H9 (cell line): ENCODE results near the gene ANGEL2. TPM values are rescaled to one million over a fixed set of nuclear protein-coding genes. Genes with fewer than 3 reads are reported as not detected.

ENCODE experiments used
- DNase-seq: peaks from one replicate; pipeline ENCODE4 v3.0.0-alpha.2; 2017
- H2AFZ ChIP-seq: one replicate; pipeline ENCODE4 v1.6.1; 2013; ENCODE audit warnings: mild to moderate bottlenecking, low read length, control low read depth, moderate library complexity
- H2AK5ac ChIP-seq: 2 replicates; pipeline ENCODE4 v1.6.1; 2013; ENCODE audit warnings: low read length, control low read depth, mixed read lengths; ENCODE audit not compliant: insufficient read length
- H2BK120ac ChIP-seq: one replicate; pipeline ENCODE4 v1.6.1; 2013; ENCODE audit warnings: low read depth, mild to moderate bottlenecking, low read length, control low read depth, inconsistent platforms; ENCODE audit not compliant: poor library complexity, severe bottlenecking
- H2BK12ac ChIP-seq: 2 replicates; pipeline ENCODE4 v1.6.1; 2013; ENCODE audit warnings: low read length, control low read depth, mixed read lengths, low read depth; ENCODE audit not compliant: insufficient read length
- H2BK15ac ChIP-seq: 2 replicates; pipeline ENCODE4 v1.6.1; 2013; ENCODE audit warnings: low read depth, low read length, control low read depth
- H2BK20ac ChIP-seq: one replicate; pipeline ENCODE4 v1.6.1; 2013; ENCODE audit warnings: low read depth, mild to moderate bottlenecking, low read length, control low read depth, inconsistent platforms; ENCODE audit not compliant: poor library complexity, severe bottlenecking
- H2BK5ac ChIP-seq: 2 replicates; pipeline ENCODE4 v1.6.1; 2013; ENCODE audit warnings: low read length, control low read depth, mixed read lengths; ENCODE audit not compliant: insufficient read length
- H3K14ac ChIP-seq: 2 replicates; pipeline ENCODE4 v1.6.1; 2013; ENCODE audit warnings: low read length, control low read depth; ENCODE audit not compliant: insufficient read depth
- H3K18ac ChIP-seq: 2 replicates; pipeline ENCODE4 v1.6.1; 2013; ENCODE audit warnings: low read depth, mild to moderate bottlenecking, mixed read lengths, low read length, control low read depth; ENCODE audit not compliant: insufficient read length
- H3K23ac ChIP-seq: 2 replicates; pipeline ENCODE4 v1.6.1; 2013; ENCODE audit warnings: low read length, control low read depth, mixed read lengths, low read depth; ENCODE audit not compliant: insufficient read length
- H3K23me2 ChIP-seq: 2 replicates; pipeline ENCODE4 v1.6.1; 2013; ENCODE audit warnings: low read depth, mild to moderate bottlenecking, mixed read lengths, low read length, control low read depth; ENCODE audit not compliant: insufficient read length, poor library complexity, severe bottlenecking
- H3K27ac ChIP-seq: 2 replicates; pipeline ENCODE4 v1.5.1; 2013; ENCODE audit warnings: low read length, control low read depth, mixed read lengths, low read depth; ENCODE audit not compliant: insufficient read length
- H3K27me3 ChIP-seq: 2 replicates; pipeline ENCODE4 v1.6.1; 2013; ENCODE audit warnings: low read length, control low read depth, inconsistent platforms; ENCODE audit not compliant: insufficient read depth
- H3K4ac ChIP-seq: 2 replicates; pipeline ENCODE4 v1.6.1; 2013; ENCODE audit warnings: low read depth, mild to moderate bottlenecking, control low read depth, inconsistent platforms, low read length, moderate library complexity
- H3K4me1 ChIP-seq: 2 replicates; pipeline ENCODE4 v1.6.1; 2013; ENCODE audit warnings: low read length, control low read depth, inconsistent platforms; ENCODE audit not compliant: insufficient read depth
- H3K4me2 ChIP-seq: 2 replicates; pipeline ENCODE4 v1.6.1; 2013; ENCODE audit warnings: low read length, control low read depth, mixed read lengths; ENCODE audit not compliant: insufficient read length, insufficient read depth
- H3K56ac ChIP-seq: 2 replicates; pipeline ENCODE4 v1.6.1; 2013; ENCODE audit warnings: low read depth, mild to moderate bottlenecking, mixed read lengths, low read length, control low read depth; ENCODE audit not compliant: insufficient read length
- H3K79me1 ChIP-seq: 2 replicates; pipeline ENCODE4 v1.6.1; 2013; ENCODE audit warnings: low read depth, mild to moderate bottlenecking, moderate library complexity, low read length, control low read depth, inconsistent platforms; ENCODE audit not compliant: insufficient read depth, poor library complexity, severe bottlenecking
- H3K79me2 ChIP-seq: 2 replicates; pipeline ENCODE4 v1.6.1; 2013; ENCODE audit warnings: low read length, control low read depth, inconsistent platforms; ENCODE audit not compliant: insufficient read depth
- H3K9ac ChIP-seq: 2 replicates; pipeline ENCODE4 v1.6.1; 2013; ENCODE audit warnings: low read length, control low read depth, mixed read lengths; ENCODE audit not compliant: insufficient read length; ENCODE audit errors: extremely low read depth
- H3K9me3 ChIP-seq: one replicate; pipeline ENCODE4 v1.6.1; 2013; ENCODE audit warnings: low read depth, low read length, inconsistent platforms; ENCODE audit not compliant: control insufficient read depth
- H3T11ph ChIP-seq: one replicate; pipeline ENCODE4 v1.6.1; 2013; ENCODE audit warnings: mild to moderate bottlenecking, low read length, control low read depth, inconsistent platforms
- H4K20me1 ChIP-seq: one replicate; pipeline ENCODE4 v1.6.1; 2013; ENCODE audit not compliant: control insufficient read depth, insufficient read length, insufficient read depth
- H4K5ac ChIP-seq: 2 replicates; pipeline ENCODE4 v1.6.1; 2013; ENCODE audit warnings: low read depth, mild to moderate bottlenecking, mixed read lengths, low read length, control low read depth; ENCODE audit not compliant: insufficient read length
- H4K8ac ChIP-seq: replicated peaks from 2 replicates; pipeline ENCODE4 v1.6.1; 2013; ENCODE audit warnings: low read length, control low read depth, mixed read lengths, low read depth; ENCODE audit not compliant: insufficient read length
- H4K91ac ChIP-seq: 2 replicates; pipeline ENCODE4 v1.6.1; 2013; ENCODE audit warnings: low read depth, mild to moderate bottlenecking, moderate library complexity, mixed read lengths, low read length, control low read depth; ENCODE audit not compliant: insufficient read length
- H3K27ac Mint-ChIP-seq, 3 experiments: 2 replicates in 2 of 3; 3 replicates in 1 of 3; pipeline ENCODE4 v1.8.0; 2020 to 2021; ENCODE audit warnings: mixed read lengths in 3 of 3, mild to moderate bottlenecking in 1 of 3, moderate library complexity in 1 of 3
- H3K27me3 Mint-ChIP-seq: 2 replicates; pipeline ENCODE4 v1.8.0; 2021; ENCODE audit warnings: low read depth, mild to moderate bottlenecking, moderate library complexity, mixed read lengths
- H3K36me3 Mint-ChIP-seq, 3 experiments: 2 replicates in 2 of 3; 3 replicates in 1 of 3; pipeline ENCODE4 v1.8.0; 2020 to 2021; ENCODE audit warnings: low read depth in 3 of 3, mixed read lengths in 3 of 3; ENCODE audit not compliant: insufficient read depth in 1 of 3
- H3K4me1 Mint-ChIP-seq, 2 experiments: 2 replicates each; pipeline ENCODE4 v1.8.0; 2020; ENCODE audit warnings: mixed read lengths in 2 of 2
- H3K4me3 Mint-ChIP-seq, 2 experiments: 2 replicates in 1 of 2; 3 replicates in 1 of 2; pipeline ENCODE4 v1.8.0; 2020 to 2021; ENCODE audit warnings: mild to moderate bottlenecking in 2 of 2, mixed read lengths in 2 of 2, moderate library complexity in 1 of 2
- H3K9me3 Mint-ChIP-seq, 2 experiments: 2 replicates in 1 of 2; 3 replicates in 1 of 2; pipeline ENCODE4 v1.8.0; 2020; ENCODE audit warnings: mild to moderate bottlenecking in 2 of 2, mixed read lengths in 2 of 2, moderate library complexity in 1 of 2
- WGBS: extraction: QIAGEN DNeasy Blood & Tissue Kit; methylation state at CpG from one replicate; pipeline ENCODE4 v1.1.7; 2013; ENCODE audit warnings: missing lambda C conversion rate, low lambda C conversion rate, mixed read lengths; ENCODE audit not compliant: insufficient read length; ENCODE audit errors: extremely low coverage; 5-methylcytosine and 5-hydroxymethylcytosine counted together
- total RNA-seq: library from RNA; stranded (reverse); gene quantifications from 2 replicates; pipeline ENCODE4 v1.2.1, GENCODE V29; 2021
- TF ChIP-seq, protein P1 (sequence below): fragments of 200-600 bp; sonication (generic); conservative IDR thresholded peaks from 3 replicates; pipeline ENCODE4 v1.8.0; 2021; ENCODE audit warnings: antibody characterized with exemption, mild to moderate bottlenecking

Gene ANGEL2
- total RNA-seq, 1 experiment from 2014 or later, result 47.8 TPM

DNA sequence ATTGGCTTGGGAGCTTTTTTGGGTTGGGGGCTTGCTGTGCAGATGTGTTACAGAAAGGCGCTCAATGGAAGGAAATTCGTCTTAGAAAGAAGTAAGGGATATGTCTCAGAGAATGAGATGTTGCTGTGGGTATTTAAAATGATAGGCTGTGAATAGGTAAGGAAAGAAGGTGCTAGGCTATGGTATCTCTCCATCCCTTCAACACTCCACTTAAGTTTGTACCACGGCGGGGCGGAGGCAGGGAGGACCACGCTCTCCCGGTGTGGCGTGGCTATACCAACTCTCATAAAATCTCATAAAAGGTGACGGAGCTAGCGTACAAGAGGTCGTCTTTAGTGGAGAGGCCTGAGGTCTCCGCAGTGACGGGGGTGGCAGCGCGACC lies 35.1 kb upstream of the ANGEL2 start:
- H4K8ac ChIP-seq, result no peak overlapping the region
- H3K9ac ChIP-seq, result no peak overlapping the region
- DNase-seq, result no peak
- Mint-ChIP-seq H3K4me1 (peaks cover 28% of the 10 kb centered on the region in 2 experiments), H3K9me3 (peaks cover 4 to 10% of the 10 kb centered on the region in 2 experiments; a peak in 3 of 5 replicates), H3K4me3 (peak overlapping the region; percentile 96), H3K36me3 (peaks cover 2 to 9% (median 7%) of the 10 kb centered on the region in 3 experiments; a peak in 4 of 7 replicates), H3K27me3 (no peaks in the 10 kb centered on the region), H3K27ac (peak overlapping the region in 2 of 3 experiments; percentile 83 to 88; a peak in 4 of 7 replicates)
- H3K79me2 ChIP-seq, result peaks cover under 1% of the 10 kb centered on the region; the same call in 1 of the 2 replicates
- H2AK5ac ChIP-seq, result no peak overlapping the region
- peaks cover 4% of the 10 kb centered on the region for H3K79me1 ChIP-seq
- no peak overlapping the region for H3K27ac ChIP-seq
- no peaks in the 10 kb centered on the region for H3K4me1 ChIP-seq
- H3K27me3 ChIP-seq, result no peaks in the 10 kb centered on the region
- no peak overlapping the region for H3K56ac ChIP-seq
- no peak overlapping the region for H2BK12ac ChIP-seq
- no CpG with 5 or more reads among the region's 15 CpGs for WGBS
- no peaks in the 10 kb centered on the region for H3K23me2 ChIP-seq
- H2BK5ac ChIP-seq, result no peak overlapping the region
- no peak overlapping the region for H3K4ac ChIP-seq
- no peak overlapping the region for H2BK120ac ChIP-seq
- no peaks in the 10 kb centered on the region for H4K20me1 ChIP-seq
- H3K23ac ChIP-seq, result no peak overlapping the region
- no peak overlapping the region for H4K91ac ChIP-seq
- TF ChIP-seq, protein P1, sequence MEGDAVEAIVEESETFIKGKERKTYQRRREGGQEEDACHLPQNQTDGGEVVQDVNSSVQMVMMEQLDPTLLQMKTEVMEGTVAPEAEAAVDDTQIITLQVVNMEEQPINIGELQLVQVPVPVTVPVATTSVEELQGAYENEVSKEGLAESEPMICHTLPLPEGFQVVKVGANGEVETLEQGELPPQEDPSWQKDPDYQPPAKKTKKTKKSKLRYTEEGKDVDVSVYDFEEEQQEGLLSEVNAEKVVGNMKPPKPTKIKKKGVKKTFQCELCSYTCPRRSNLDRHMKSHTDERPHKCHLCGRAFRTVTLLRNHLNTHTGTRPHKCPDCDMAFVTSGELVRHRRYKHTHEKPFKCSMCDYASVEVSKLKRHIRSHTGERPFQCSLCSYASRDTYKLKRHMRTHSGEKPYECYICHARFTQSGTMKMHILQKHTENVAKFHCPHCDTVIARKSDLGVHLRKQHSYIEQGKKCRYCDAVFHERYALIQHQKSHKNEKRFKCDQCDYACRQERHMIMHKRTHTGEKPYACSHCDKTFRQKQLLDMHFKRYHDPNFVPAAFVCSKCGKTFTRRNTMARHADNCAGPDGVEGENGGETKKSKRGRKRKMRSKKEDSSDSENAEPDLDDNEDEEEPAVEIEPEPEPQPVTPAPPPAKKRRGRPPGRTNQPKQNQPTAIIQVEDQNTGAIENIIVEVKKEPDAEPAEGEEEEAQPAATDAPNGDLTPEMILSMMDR, result no peak
- peak overlapping the region; percentile 45 for H3K18ac ChIP-seq
- no peak overlapping the region for H3T11ph ChIP-seq
- H3K9me3 ChIP-seq, result no peaks in the 10 kb centered on the region
- no peak overlapping the region for H3K14ac ChIP-seq
- no peak overlapping the region for H2BK15ac ChIP-seq
- H2BK20ac ChIP-seq, result no peak overlapping the region
- H3K4me2 ChIP-seq, result peak overlapping the region; percentile 45
- no peak overlapping the region for H4K5ac ChIP-seq
- no peak overlapping the region for H2AFZ ChIP-seq
